ENCODE results near the gene ZDHHC13. TPM values are rescaled to one million over a fixed set of nuclear protein-coding genes. Genes with fewer than 3 reads are reported as not detected.

ZDHHC13 gene
- total and polyA plus RNA-seq, 9 donors: 5.7 to 15.4 (median 9.0) TPM

GRCh38 chr11:19209617-19210370 is 92.8 kb downstream of the ZDHHC13 start:
- DNase-seq: no peak
- TF ChIP-seq POLR2A (IDR thresholded peaks at IDR 0.05) (no peak), EP300 (IDR thresholded peaks at IDR 0.05) (no peak)
- TF ChIP-seq, protein P1, sequence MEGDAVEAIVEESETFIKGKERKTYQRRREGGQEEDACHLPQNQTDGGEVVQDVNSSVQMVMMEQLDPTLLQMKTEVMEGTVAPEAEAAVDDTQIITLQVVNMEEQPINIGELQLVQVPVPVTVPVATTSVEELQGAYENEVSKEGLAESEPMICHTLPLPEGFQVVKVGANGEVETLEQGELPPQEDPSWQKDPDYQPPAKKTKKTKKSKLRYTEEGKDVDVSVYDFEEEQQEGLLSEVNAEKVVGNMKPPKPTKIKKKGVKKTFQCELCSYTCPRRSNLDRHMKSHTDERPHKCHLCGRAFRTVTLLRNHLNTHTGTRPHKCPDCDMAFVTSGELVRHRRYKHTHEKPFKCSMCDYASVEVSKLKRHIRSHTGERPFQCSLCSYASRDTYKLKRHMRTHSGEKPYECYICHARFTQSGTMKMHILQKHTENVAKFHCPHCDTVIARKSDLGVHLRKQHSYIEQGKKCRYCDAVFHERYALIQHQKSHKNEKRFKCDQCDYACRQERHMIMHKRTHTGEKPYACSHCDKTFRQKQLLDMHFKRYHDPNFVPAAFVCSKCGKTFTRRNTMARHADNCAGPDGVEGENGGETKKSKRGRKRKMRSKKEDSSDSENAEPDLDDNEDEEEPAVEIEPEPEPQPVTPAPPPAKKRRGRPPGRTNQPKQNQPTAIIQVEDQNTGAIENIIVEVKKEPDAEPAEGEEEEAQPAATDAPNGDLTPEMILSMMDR (IDR thresholded peaks at IDR 0.05): no peak
- Histone ChIP-seq H3K9me3 (no peaks in the 10 kb centered on the region), H3K27me3 (no peaks in the 10 kb centered on the region), H3K36me3 (no peaks in the 10 kb centered on the region), H3K27ac (no peak overlapping the region), H3K4me1 (ENCODE audit: insufficient read depth) (no peaks in the 10 kb centered on the region), H3K4me3 (no peak overlapping the region)
- 20 to 30% (median 21%) methylated on average over 4 of the region's 4 CpGs for WGBS, 3 donors
- intact Hi-C loops (cut with DNase I): no loop called here

GRCh38 chr11:19216021-19216420 is 99.1 kb downstream of the ZDHHC13 start:
- Histone ChIP-seq H3K4me1 (ENCODE audit: insufficient read depth) (no peaks in the 10 kb centered on the region), H3K27me3 (no peaks in the 10 kb centered on the region), H3K36me3 (no peaks in the 10 kb centered on the region), H3K27ac (no peak overlapping the region), H3K4me3 (no peak overlapping the region), H3K9me3 (no peaks in the 10 kb centered on the region)
- WGBS, 3 donors: 86 to 93% (median 87%) methylated on average over 4 of the region's 4 CpGs
- DNase-seq: no peak
- TF ChIP-seq EP300 (IDR thresholded peaks at IDR 0.05) (no peak), POLR2A (IDR thresholded peaks at IDR 0.05) (no peak)
- TF ChIP-seq, protein P1 (IDR thresholded peaks at IDR 0.05): no peak
- intact Hi-C loops (cut with DNase I): no loop called here

- Histone ChIP-seq H3K27ac (no peak overlapping the region), H3K27me3 (no peaks in the 10 kb centered on the region), H3K36me3 (no peaks in the 10 kb centered on the region), H3K4me3 (no peak overlapping the region), H3K4me1 (ENCODE audit: insufficient read depth) (no peaks in the 10 kb centered on the region), H3K9me3 (no peaks in the 10 kb centered on the region)
- intact Hi-C loops (cut with DNase I): no loop called here
- no peak for DNase-seq
- WGBS, 3 donors: 49 to 53% (median 50%) methylated on average over 3 of the region's 3 CpGs
- TF ChIP-seq, protein P1 (IDR thresholded peaks at IDR 0.05): no peak
- TF ChIP-seq EP300 (IDR thresholded peaks at IDR 0.05) (no peak), POLR2A (IDR thresholded peaks at IDR 0.05) (no peak)
Observed at GRCh38 chr11:19216709-19217374, 99.9 kb downstream of the ZDHHC13 start.

DNA sequence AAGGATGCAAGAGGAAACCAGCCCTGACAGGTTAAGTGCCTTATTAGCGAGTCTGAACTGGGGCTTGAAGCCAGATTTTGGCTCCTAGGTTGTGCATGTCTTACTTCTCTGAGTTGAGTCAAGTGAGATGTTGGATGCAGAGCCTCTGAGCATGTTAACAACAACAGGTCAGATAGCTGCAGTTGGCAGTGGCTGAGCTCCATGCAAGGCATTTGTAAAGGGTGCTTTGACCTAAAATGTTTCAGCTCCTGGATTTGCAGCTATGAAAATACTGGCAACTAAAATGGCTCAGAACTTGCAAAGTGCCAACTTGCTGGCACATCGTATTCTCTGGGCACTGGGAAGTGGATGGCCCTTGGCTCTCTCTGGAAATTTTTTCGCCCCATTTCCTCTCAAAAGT is 101.2 kb downstream of the ZDHHC13 start:
- H3K27ac ChIP-seq: no peak overlapping the region
- no peaks in the 10 kb centered on the region for H3K36me3 ChIP-seq
- DNase-seq: no peak
- no peaks in the 10 kb centered on the region for H3K27me3 ChIP-seq
- H3K4me3 ChIP-seq: no peak overlapping the region
- no peaks in the 10 kb centered on the region for H3K9me3 ChIP-seq
- 71 to 76% (median 72%) methylated on average over 3 of the region's 3 CpGs for WGBS, 3 donors
- intact Hi-C loops (cut with DNase I): no loop called here
- no peaks in the 10 kb centered on the region for H3K4me1 ChIP-seq (ENCODE audit: insufficient read depth)
- TF ChIP-seq EP300 (IDR thresholded peaks at IDR 0.05) (no peak), POLR2A (IDR thresholded peaks at IDR 0.05) (no peak)
- TF ChIP-seq, protein P1 (IDR thresholded peaks at IDR 0.05): no peak
